DOHH2 (cell line): Measurements from ENCODE around the gene COL1A1.

ENCODE experiments used
- H3F3A ChIP-seq: fragments of 200-600 bp; sonication (generic), shearing (Covaris generic); 2 replicates; pipeline ENCODE4 v1.6.0; 2016; ENCODE audit warnings: antibody characterized with exemption, mild to moderate bottlenecking; ENCODE audit not compliant: control insufficient read depth, insufficient read depth
- H3K27ac ChIP-seq: fragments of 200-600 bp; sonication (generic); 2 replicates; pipeline ENCODE4 v1.5.1; 2014; ENCODE audit warnings: low read depth, mild to moderate bottlenecking, low read length, moderate library complexity
- H3K27me3 ChIP-seq: fragments of 200-600 bp; sonication (generic); 2 replicates; pipeline ENCODE4 v1.6.1; 2014; ENCODE audit warnings: mild to moderate bottlenecking, low read length, mixed read lengths; ENCODE audit not compliant: control insufficient read depth
- H3K36me3 ChIP-seq: fragments of 200-600 bp; sonication (generic); 2 replicates; pipeline ENCODE4 v1.6.1; 2014; ENCODE audit warnings: mild to moderate bottlenecking, low read length, moderate library complexity, mixed read lengths; ENCODE audit not compliant: control insufficient read depth
- H3K4me1 ChIP-seq: fragments of 200-600 bp; sonication (generic); 2 replicates; pipeline ENCODE4 v1.6.1; 2014; ENCODE audit warnings: mild to moderate bottlenecking, low read length, mixed read lengths; ENCODE audit not compliant: control insufficient read depth
- H3K4me2 ChIP-seq: fragments of 200-600 bp; sonication (generic); 2 replicates; pipeline ENCODE4 v1.6.0; 2014; ENCODE audit warnings: mild to moderate bottlenecking, low read length, moderate library complexity
- H3K4me3 ChIP-seq: fragments of 200-600 bp; sonication (generic); 2 replicates; pipeline ENCODE4 v1.5.1; 2014; ENCODE audit warnings: mild to moderate bottlenecking, low read length, mixed read lengths
- H3K79me2 ChIP-seq: fragments of 200-600 bp; sonication (generic); 2 replicates; pipeline ENCODE4 v1.6.1; 2014; ENCODE audit warnings: mild to moderate bottlenecking, low read length, mixed read lengths; ENCODE audit not compliant: control insufficient read depth
- H3K9me2 ChIP-seq: fragments of 200-600 bp; sonication (generic); replicated peaks from 2 replicates; pipeline ENCODE4 v1.6.1; 2014; ENCODE audit warnings: mild to moderate bottlenecking, low read length, mixed read lengths; ENCODE audit not compliant: control insufficient read depth
- H3K9me3 ChIP-seq: fragments of 200-600 bp; sonication (generic); 2 replicates; pipeline ENCODE4 v1.6.1; 2014; ENCODE audit warnings: antibody characterized with exemption, low read length, mixed read lengths; ENCODE audit not compliant: control insufficient read depth, insufficient read depth
- H4K20me1 ChIP-seq: fragments of 200-600 bp; sonication (generic); 2 replicates; pipeline ENCODE4 v1.6.0; 2014; ENCODE audit warnings: low read depth, mild to moderate bottlenecking, antibody characterized with exemption, low read length, moderate library complexity; ENCODE audit not compliant: control insufficient read depth, insufficient read depth
- CTCF ChIP-seq: fragments of 200-600 bp; sonication (generic); IDR thresholded peaks from one replicate; pipeline ENCODE4 v1.5.1; 2014; ENCODE audit warnings: antibody characterized with exemption, mild to moderate bottlenecking, low read depth, low read length; ENCODE audit not compliant: poor library complexity, severe bottlenecking
- EZH2phosphoT487 ChIP-seq: fragments of 200-600 bp; sonication (generic); IDR thresholded peaks from 2 replicates; pipeline ENCODE4 v1.6.1; 2017; ENCODE audit warnings: borderline replicate concordance, mild to moderate bottlenecking, antibody characterized with exemption, low read length, moderate library complexity, mixed read lengths

COL1A1 gene

GRCh38 chr17:50165466-50165865 lies 36.0 kb downstream of the COL1A1 start:
- Histone ChIP-seq H3K27me3 (peaks cover 32% of the 10 kb centered on the region), H3K4me3 (no peak overlapping the region), H4K20me1 (no peaks in the 10 kb centered on the region), H3K4me2 (no peak overlapping the region), H3K9me3 (no peaks in the 10 kb centered on the region), H3K79me2 (no peaks in the 10 kb centered on the region), H3K9me2 (no peaks in the 10 kb centered on the region), H3K36me3 (no peaks in the 10 kb centered on the region), H3F3A (no peaks in the 10 kb centered on the region), H3K4me1 (peaks cover 29% of the 10 kb centered on the region), H3K27ac (no peak overlapping the region)
- TF ChIP-seq EZH2phosphoT487 (no peak), CTCF (no peak)

GRCh38 chr17:50165066-50165465 lies 36.4 kb downstream of the COL1A1 start:
- Histone ChIP-seq H3K36me3 (no peaks in the 10 kb centered on the region), H3F3A (peaks cover 3% of the 10 kb centered on the region; the same call in 1 of the 2 replicates), H3K9me2 (no peaks in the 10 kb centered on the region), H3K4me2 (no peak overlapping the region), H3K4me3 (no peak overlapping the region), H3K79me2 (no peaks in the 10 kb centered on the region), H4K20me1 (no peaks in the 10 kb centered on the region), H3K27me3 (peaks cover 28% of the 10 kb centered on the region), H3K27ac (no peak overlapping the region), H3K4me1 (peaks cover 29% of the 10 kb centered on the region), H3K9me3 (no peaks in the 10 kb centered on the region)
- TF ChIP-seq CTCF (no peak), EZH2phosphoT487 (no peak)

- H3K9me3 ChIP-seq: no peaks in the 10 kb centered on the region
- H4K20me1 ChIP-seq: no peaks in the 10 kb centered on the region
- no peak overlapping the region for H3K4me2 ChIP-seq
- no peaks in the 10 kb centered on the region for H3K36me3 ChIP-seq
- H3K27me3 ChIP-seq: peaks cover 23% of the 10 kb centered on the region
- no peaks in the 10 kb centered on the region for H3K79me2 ChIP-seq
- no peaks in the 10 kb centered on the region for H3K9me2 ChIP-seq
- no peak overlapping the region for H3K4me3 ChIP-seq
- TF ChIP-seq EZH2phosphoT487 (no peak), CTCF (no peak)
- peaks cover 29% of the 10 kb centered on the region for H3K4me1 ChIP-seq
- no peak overlapping the region for H3K27ac ChIP-seq
- peaks cover 6% of the 10 kb centered on the region; the same call in 1 of the 2 replicates for H3F3A ChIP-seq
These were observed 36.8 kb downstream of the COL1A1 start for GRCh38 chr17:50164697-50164988.
